Body of pancreas (tissue), 4 donors: Measurements from ENCODE around the gene ABCA5. TPM values are rescaled to one million over a fixed set of nuclear protein-coding genes. Genes with fewer than 3 reads are reported as not detected.

Experiments
- ATAC-seq: fragments of 150-250 bp; one replicate; pipeline ENCODE4 v1.9.1; 2016
- DNase-seq, 4 donors: peaks; one replicate each; pipeline ENCODE4 v3.0.0-alpha.2; 2019
- H3K27ac ChIP-seq, 4 donors: fragments of 200-600 bp; sonication (generic); 1 replicate in 3 of 4; 2 replicates in 1 of 4; pipeline versions ENCODE4 v1.5.1 to v1.6.1; 2016 to 2019; ENCODE audit warnings: mild to moderate bottlenecking in 1 of 4, mixed read lengths in 1 of 4, moderate library complexity in 1 of 4
- H3K27me3 ChIP-seq, 2 donors: fragments of 200-600 bp; sonication (generic); one replicate each; pipeline ENCODE4 v1.6.0; 2016; ENCODE audit warnings: mild to moderate bottlenecking in 1 of 2
- H3K36me3 ChIP-seq, 2 donors: fragments of 200-600 bp; sonication (generic); replicated peaks in 1 of 2; 2 replicates each; pipeline ENCODE4 v1.5.1; 2016; ENCODE audit warnings: low read depth in 2 of 2; ENCODE audit not compliant: insufficient read depth in 1 of 2
- H3K4me1 ChIP-seq: fragments of 200-600 bp; sonication (generic); one replicate; pipeline ENCODE4 v1.6.0; 2016
- H3K4me3 ChIP-seq, 2 donors: fragments of 200-600 bp; sonication (generic); 1 replicate in 1 of 2; 2 replicates in 1 of 2; pipeline ENCODE4 v1.5.1; 2016 to 2019
- H3K9me3 ChIP-seq, 3 donors: fragments of 200-600 bp; sonication (generic); 1 replicate in 2 of 3; 2 replicates in 1 of 3; pipeline ENCODE4 v1.5.1; 2016
- CTCF ChIP-seq, 7 experiments: fragments of 450-650 bp in 4 of 7; fragments of 200-600 bp in 3 of 7; sonication (generic) in 3 of 7; IDR thresholded peaks; one replicate each; pipeline ENCODE4 v1.5.1; 2016 to 2019; ENCODE audit warnings: antibody characterized with exemption in 7 of 7
- POLR2A ChIP-seq, 3 donors: fragments of 450-650 bp; IDR thresholded peaks; one replicate each; pipeline ENCODE4 v1.6.1; 2016; ENCODE audit warnings: antibody characterized with exemption in 3 of 3, mild to moderate bottlenecking in 2 of 3
- WGBS, 2 donors: methylation state at CpG; one replicate each; pipeline ENCODE4 v1.1.5; 2017; 5-methylcytosine and 5-hydroxymethylcytosine counted together
- intact Hi-C: fragments of 100-400 bp; cut with DNase I; formaldehyde crosslinking; loops from one replicate; pipeline ENCODE4 v1.15.1; 2023
- total RNA-seq, 2 donors: library from RNA; depleted of rRNA; stranded (reverse); fragments of >200 nt; gene quantifications; one replicate each; pipeline ENCODE4 v1.1.0, GENCODE V29; 2016

ABCA5 gene
- total RNA-seq, 2 donors from 2014 or later, result 93.4 to 104 TPM

GRCh38 chr17:69342896-69343644 lies 16.1 kb upstream of the ABCA5 start:
- no peak for TF ChIP-seq POLR2A (IDR thresholded peaks at IDR 0.05)
- no peak for TF ChIP-seq CTCF (IDR thresholded peaks at IDR 0.05)
- Histone ChIP-seq H3K4me1 (peaks cover 15% of the 10 kb centered on the region), H3K9me3 (no peaks in the 10 kb centered on the region), H3K27me3 (no peaks in the 10 kb centered on the region), H3K36me3 (no peaks in the 10 kb centered on the region), H3K27ac (peak overlapping the region; percentile 27 to 83 (median 63)), H3K4me3 (no peak overlapping the region)
- peak; percentile 44 to 82 (median 66) for DNase-seq
- WGBS, 2 donors, result 16 to 26% methylated on average over 3 of the region's 3 CpGs
- intact Hi-C loops, result no loop called here
- ATAC-seq, result peak; percentile 97

- Histone ChIP-seq H3K4me3 (no peak overlapping the region), H3K4me1 (peaks cover 15% of the 10 kb centered on the region), H3K27me3 (no peaks in the 10 kb centered on the region), H3K36me3 (no peaks in the 10 kb centered on the region), H3K27ac (no peak overlapping the region), H3K9me3 (no peaks in the 10 kb centered on the region)
- WGBS, 2 donors, result 71 to 83% methylated on average over 3 of the region's 3 CpGs
- ATAC-seq, result no peak
- no peak for DNase-seq
- intact Hi-C loops, result loop anchor here (10.0 kb wide), 1 partner anchor 185 kb away; no protein-coding TSS in a partner anchor
- TF ChIP-seq POLR2A (IDR thresholded peaks at IDR 0.05) (no peak), CTCF (IDR thresholded peaks at IDR 0.05) (no peak)
These were observed 13.0 kb upstream of the ABCA5 start for GRCh38 chr17:69339937-69340336.

- intact Hi-C loops, result loop anchor here (10.0 kb wide), 1 partner anchor 188 kb away; no protein-coding TSS in a partner anchor
These were observed 10.1 kb upstream of the ABCA5 start for GRCh38 chr17:69336996-69337395.

GRCh38 chr17:69336580-69336979 lies 9.6 kb upstream of the ABCA5 start:
- TF ChIP-seq CTCF (IDR thresholded peaks at IDR 0.05) (peak in 1 of 7 experiments; percentile 5), POLR2A (IDR thresholded peaks at IDR 0.05) (no peak)
- H3K27ac ChIP-seq, result no peak overlapping the region
- no peaks in the 10 kb centered on the region for H3K36me3 ChIP-seq
- ATAC-seq (no peak), DNase-seq (no peak)
- H3K4me3 ChIP-seq, result no peak overlapping the region
- H3K27me3 ChIP-seq, result no peaks in the 10 kb centered on the region
- H3K9me3 ChIP-seq, result no peaks in the 10 kb centered on the region
- intact Hi-C loops, result loop anchor here (10.0 kb wide), 1 partner anchor 188 kb away; no protein-coding TSS in a partner anchor
- H3K4me1 ChIP-seq, result no peaks in the 10 kb centered on the region

More at GRCh38 chr17:69336996-69337395, 10.1 kb upstream of the ABCA5 start:
- Histone ChIP-seq H3K36me3 (no peaks in the 10 kb centered on the region), H3K4me1 (no peaks in the 10 kb centered on the region), H3K4me3 (no peak overlapping the region), H3K27ac (no peak overlapping the region), H3K27me3 (no peaks in the 10 kb centered on the region), H3K9me3 (no peaks in the 10 kb centered on the region)
- DNase-seq (no peak), ATAC-seq (no peak)
- TF ChIP-seq POLR2A (IDR thresholded peaks at IDR 0.05) (no peak), CTCF (IDR thresholded peaks at IDR 0.05) (no peak)
- WGBS, 2 donors, result 84 to 85% methylated on average over 1 of the region's 1 CpG
